PFSK-1 (cell line): ENCODE data around the gene PAX8.

Experiments used
- POLR2AphosphoS5 ChIP-seq: IDR thresholded peaks from 2 replicates; pipeline ENCODE4 v1.6.1; 2012; ENCODE audit warnings: low read depth, mild to moderate bottlenecking, control low read depth, low read length, moderate library complexity
- REST ChIP-seq, 2 experiments: IDR thresholded peaks; 2 replicates each; pipeline versions ENCODE4 v1.6.1 to v1.8.0; 2011 to 2012; ENCODE audit warnings: low read depth in 2 of 2, low read length in 2 of 2, control low read depth in 1 of 2, inconsistent platforms in 1 of 2, mild to moderate bottlenecking in 1 of 2, moderate library complexity in 1 of 2; ENCODE audit not compliant: insufficient read depth in 1 of 2
- SIN3A ChIP-seq: IDR thresholded peaks from 2 replicates; pipeline ENCODE4 v1.6.1; 2012; ENCODE audit warnings: mild to moderate bottlenecking, low read length, moderate library complexity, borderline replicate concordance; ENCODE audit not compliant: insufficient read depth
- TAF1 ChIP-seq: IDR thresholded peaks from 2 replicates; pipeline ENCODE4 v1.6.1; 2012; ENCODE audit warnings: low read length, control low read depth, borderline replicate concordance; ENCODE audit not compliant: insufficient read depth

DNA sequence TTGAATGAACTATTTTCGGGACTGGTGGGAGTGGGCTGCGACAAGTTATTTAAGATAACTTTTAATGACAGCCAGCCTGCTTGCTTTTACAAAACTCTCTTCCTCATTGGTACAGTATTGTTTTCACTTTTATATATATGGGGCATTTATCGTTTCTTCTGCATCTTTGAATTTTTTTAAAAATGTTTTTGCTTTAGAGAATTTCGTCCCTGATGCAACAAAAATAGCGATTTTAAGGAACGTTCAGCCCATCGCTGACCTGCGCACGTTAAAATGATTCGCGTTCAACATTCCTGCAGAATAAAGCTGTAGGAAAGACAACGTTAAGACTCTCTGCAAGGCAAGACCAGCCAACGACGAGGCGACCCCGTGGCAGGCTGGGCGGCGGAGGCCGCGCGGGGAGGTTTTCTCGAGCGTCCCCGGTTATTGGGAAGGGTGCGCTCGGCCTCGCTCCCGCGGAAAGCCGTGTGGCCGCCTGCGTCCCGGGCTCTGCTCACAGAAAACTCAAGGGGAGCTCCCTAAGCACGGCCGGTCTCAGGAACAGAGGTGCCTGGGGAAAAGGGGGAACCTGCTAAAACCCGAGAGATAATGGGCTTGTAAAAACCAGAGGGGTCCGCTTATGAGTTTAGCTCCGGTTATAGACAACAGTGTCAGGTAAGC, 3.0 kb downstream of the PAX8 start:
- TF ChIP-seq REST (IDR thresholded peaks at IDR 0.05; ENCODE audit: insufficient read depth in 1 of 2, low read depth in 2 of 2, low read length in 2 of 2): no peak
- TF ChIP-seq POLR2AphosphoS5: no peak
- TF ChIP-seq SIN3A: no peak
- TF ChIP-seq TAF1: no peak
